ENCODE results near the gene AK6. TPM values are rescaled to one million over a fixed set of nuclear protein-coding genes. Genes with fewer than 3 reads are reported as not detected.
"Not testable (repeated sequence)": the region's sequence is repeated elsewhere in the genome, so short reads cannot be mapped to it uniquely, and the experiment has no call there.

Gene AK6
- total RNA-seq, 2 experiments from 2014 or later = 54.9 to 85.7 TPM

- H3K9me3 ChIP-seq (ENCODE audit: low read length) = no peaks in the 10 kb centered on the region
- H4K20me1 ChIP-seq (ENCODE audit: insufficient read depth, low read length) = no peaks in the 10 kb centered on the region
- no peaks in the 10 kb centered on the region for H3K36me3 ChIP-seq (ENCODE audit: insufficient read depth, low read length)
- no peaks in the 10 kb centered on the region for H3K79me2 ChIP-seq (ENCODE audit: insufficient read depth, low read depth, low read length)
- no peaks in the 10 kb centered on the region for H3K9me2 ChIP-seq (ENCODE audit: insufficient read depth, low read length)
- TF ChIP-seq EZH2phosphoT487 (IDR thresholded peaks at IDR 0.05; ENCODE audit: borderline replicate concordance, low read depth, low read length) = no peak
- H3K4me2 ChIP-seq (ENCODE audit: low read length) = no peak overlapping the region
- DNase-seq (ENCODE audit: low spot score) = no peak
- no TSS peak for BruUV-seq (replicated peaks)
- H3K4me3 ChIP-seq (ENCODE audit: low read depth, low read length, poor library complexity, severe bottlenecking) = no peak overlapping the region
- no peak overlapping the region for H2AFZ ChIP-seq (ENCODE audit: low read length)
- intact Hi-C loops (cut with micrococcal nuclease; ENCODE audit: unreplicated experiment) = no loop called here
- no peaks in the 10 kb centered on the region for H3K4me1 ChIP-seq (ENCODE audit: insufficient read depth, low read length, poor library complexity, severe bottlenecking)
- no peak overlapping the region for H3K27ac ChIP-seq (ENCODE audit: low read depth, low read length, poor library complexity, severe bottlenecking)
- ChIA-PET POLR2A (no interaction called here), CTCF (ENCODE audit: unreplicated experiment) (no interaction called here)
These were observed 27.7 kb downstream of the AK6 start for GRCh38 chr5:69341520-69342161.

GRCh38 chr5:69335341-69335935, 33.9 kb downstream of the AK6 start:
- no peak overlapping the region for H3K4me2 ChIP-seq (ENCODE audit: low read length)
- intact Hi-C loops (cut with micrococcal nuclease; ENCODE audit: unreplicated experiment) = no loop called here
- no TSS peak for BruUV-seq (replicated peaks)
- TF ChIP-seq CTCF (conservative IDR thresholded peaks at IDR 0.05; ENCODE audit: low read length) (no peak), EZH2phosphoT487 (IDR thresholded peaks at IDR 0.05; ENCODE audit: borderline replicate concordance, low read depth, low read length) (no peak)
- H3K36me3 ChIP-seq (ENCODE audit: insufficient read depth, low read length) = no peaks in the 10 kb centered on the region
- H4K20me1 ChIP-seq (ENCODE audit: insufficient read depth, low read length) = no peaks in the 10 kb centered on the region
- DNase-seq (ENCODE audit: low spot score) = no peak
- peaks cover 16% of the 10 kb centered on the region for H3K4me1 ChIP-seq (ENCODE audit: insufficient read depth, low read length, poor library complexity, severe bottlenecking)
- CTCF ChIA-PET (ENCODE audit: unreplicated experiment) = interaction anchor here (0.6 kb wide), 1 partner anchor 42 kb away, joined by 5 read pairs; no protein-coding TSS in a partner anchor
- H3K79me2 ChIP-seq (ENCODE audit: insufficient read depth, low read depth, low read length) = no peaks in the 10 kb centered on the region
- H3K9me2 ChIP-seq (ENCODE audit: insufficient read depth, low read length) = no peaks in the 10 kb centered on the region
- H3K9me3 ChIP-seq (ENCODE audit: low read length) = no peaks in the 10 kb centered on the region
- POLR2A ChIA-PET = interaction anchor here (0.7 to 1.7 kb wide), 3 partner anchors 35 to 184 kb away, joined by 3 to 4 read pairs (median 4); no protein-coding TSS in a partner anchor
- no peak overlapping the region for H2AFZ ChIP-seq (ENCODE audit: low read length)
- H3K27ac ChIP-seq (ENCODE audit: low read depth, low read length, poor library complexity, severe bottlenecking) = no peak overlapping the region
- no peak overlapping the region for H3K4me3 ChIP-seq (ENCODE audit: low read depth, low read length, poor library complexity, severe bottlenecking)

- Histone ChIP-seq H3K36me3 (ENCODE audit: insufficient read depth, low read length) (no peaks in the 10 kb centered on the region), H3K27ac (ENCODE audit: low read depth, low read length, poor library complexity, severe bottlenecking) (no peak overlapping the region), H3K4me2 (ENCODE audit: low read length) (no peak overlapping the region; the same call in 1 of the 2 replicates), H2AFZ (ENCODE audit: low read length) (0 out of 2 replicates have a peak overlapping the region, but pooled peaks have one; percentile 47), H3K9me2 (ENCODE audit: insufficient read depth, low read length) (no peaks in the 10 kb centered on the region), H3K9me3 (ENCODE audit: low read length) (no peaks in the 10 kb centered on the region), H3K4me1 (ENCODE audit: insufficient read depth, low read length, poor library complexity, severe bottlenecking) (peaks cover 16% of the 10 kb centered on the region), H3K79me2 (ENCODE audit: insufficient read depth, low read depth, low read length) (no peaks in the 10 kb centered on the region), H3K4me3 (ENCODE audit: low read depth, low read length, poor library complexity, severe bottlenecking) (no peak overlapping the region), H4K20me1 (ENCODE audit: insufficient read depth, low read length) (no peaks in the 10 kb centered on the region)
- no peak for TF ChIP-seq EZH2phosphoT487 (IDR thresholded peaks at IDR 0.05; ENCODE audit: borderline replicate concordance, low read depth, low read length)
- peak; percentile 80 for TF ChIP-seq CTCF (conservative IDR thresholded peaks at IDR 0.05; ENCODE audit: low read length)
- ChIA-PET POLR2A (interaction anchor here (0.7 to 1.2 kb wide), 2 partner anchors 38 to 184 kb away, joined by 3 to 4 read pairs; no protein-coding TSS in a partner anchor), CTCF (ENCODE audit: unreplicated experiment) (interaction anchor here (0.6 kb wide), 1 partner anchor 41 kb away, joined by 5 read pairs; no protein-coding TSS in a partner anchor)
- DNase-seq (ENCODE audit: low spot score) = peak; percentile 82
- BruUV-seq (replicated peaks) = no TSS peak
- intact Hi-C loops (cut with micrococcal nuclease; ENCODE audit: unreplicated experiment) = loop anchor here (5.0 kb wide), 2 partner anchors 68 to 168 kb away; partner anchors contain the start of gene CCNB1
These were observed 34.5 kb downstream of the AK6 start for GRCh38 chr5:69334793-69335268.

- H3K79me2 ChIP-seq (ENCODE audit: insufficient read depth, low read depth, low read length) = not testable (repeated sequence)
These were observed 35.5 kb downstream of the AK6 start for GRCh38 chr5:69333668-69334315.

More at GRCh38 chr5:69333668-69334315, 35.5 kb downstream of the AK6 start:
- H2AFZ ChIP-seq (ENCODE audit: low read length); H3K4me3 ChIP-seq (ENCODE audit: low read depth, low read length, poor library complexity, severe bottlenecking); H3K36me3 ChIP-seq (ENCODE audit: insufficient read depth, low read length); H3K9me3 ChIP-seq (ENCODE audit: low read length); H4K20me1 ChIP-seq (ENCODE audit: insufficient read depth, low read length); DNase-seq (ENCODE audit: low spot score); H3K4me2 ChIP-seq (ENCODE audit: low read length); H3K27ac ChIP-seq (ENCODE audit: low read depth, low read length, poor library complexity, severe bottlenecking); H3K9me2 ChIP-seq (ENCODE audit: insufficient read depth, low read length); BruUV-seq (replicated peaks); CTCF ChIA-PET (ENCODE audit: unreplicated experiment): not testable (repeated sequence)
- H3K4me1 ChIP-seq (ENCODE audit: insufficient read depth, low read length, poor library complexity, severe bottlenecking) = peaks cover 16% of the 10 kb centered on the region
- POLR2A ChIA-PET = interaction anchor here (0.9 kb wide), 1 partner anchor 44 kb away, joined by 3 read pairs; no protein-coding TSS in a partner anchor
- intact Hi-C loops (cut with micrococcal nuclease; ENCODE audit: unreplicated experiment) = loop anchor here (5.0 kb wide), 2 partner anchors 66 to 166 kb away; partner anchors contain the start of gene CCNB1
